Measurements from ENCODE around the gene ACAA2.

- TF ChIP-seq, protein P1, sequence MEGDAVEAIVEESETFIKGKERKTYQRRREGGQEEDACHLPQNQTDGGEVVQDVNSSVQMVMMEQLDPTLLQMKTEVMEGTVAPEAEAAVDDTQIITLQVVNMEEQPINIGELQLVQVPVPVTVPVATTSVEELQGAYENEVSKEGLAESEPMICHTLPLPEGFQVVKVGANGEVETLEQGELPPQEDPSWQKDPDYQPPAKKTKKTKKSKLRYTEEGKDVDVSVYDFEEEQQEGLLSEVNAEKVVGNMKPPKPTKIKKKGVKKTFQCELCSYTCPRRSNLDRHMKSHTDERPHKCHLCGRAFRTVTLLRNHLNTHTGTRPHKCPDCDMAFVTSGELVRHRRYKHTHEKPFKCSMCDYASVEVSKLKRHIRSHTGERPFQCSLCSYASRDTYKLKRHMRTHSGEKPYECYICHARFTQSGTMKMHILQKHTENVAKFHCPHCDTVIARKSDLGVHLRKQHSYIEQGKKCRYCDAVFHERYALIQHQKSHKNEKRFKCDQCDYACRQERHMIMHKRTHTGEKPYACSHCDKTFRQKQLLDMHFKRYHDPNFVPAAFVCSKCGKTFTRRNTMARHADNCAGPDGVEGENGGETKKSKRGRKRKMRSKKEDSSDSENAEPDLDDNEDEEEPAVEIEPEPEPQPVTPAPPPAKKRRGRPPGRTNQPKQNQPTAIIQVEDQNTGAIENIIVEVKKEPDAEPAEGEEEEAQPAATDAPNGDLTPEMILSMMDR (IDR thresholded peaks at IDR 0.05; ENCODE audit: poor library complexity), result no peak
- TF ChIP-seq EZH2 (IDR thresholded peaks at IDR 0.05; ENCODE audit: borderline replicate concordance) (no peak), EZH2phosphoT487 (IDR thresholded peaks at IDR 0.05; ENCODE audit: low read depth, severe bottlenecking, unreplicated experiment) (no peak)
Observed at GRCh38 chr18:49761771-49762170, 51.6 kb downstream of the ACAA2 start.
